ENCODE results near the gene LATS2.

DNA sequence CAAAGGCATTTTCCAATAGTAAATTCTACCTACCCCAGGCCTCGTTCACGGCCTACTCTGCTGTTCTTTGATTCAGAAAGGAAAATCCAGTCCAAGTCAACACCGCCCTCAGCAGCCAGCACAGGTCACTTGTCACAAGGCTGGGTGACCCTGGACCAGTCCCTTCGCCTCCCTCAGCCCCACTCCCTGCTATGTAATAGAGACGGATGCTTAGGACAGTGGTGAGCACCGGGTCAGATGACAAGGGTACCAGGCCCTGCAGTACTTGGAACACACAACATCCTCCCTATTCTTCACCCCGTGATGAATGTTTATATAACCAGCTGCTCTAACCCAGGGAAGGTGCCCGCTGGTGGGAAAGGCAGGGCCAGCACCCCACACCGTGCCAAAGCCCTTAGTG is 14.3 kb downstream of the LATS2 start:
- TF ChIP-seq, protein P1, sequence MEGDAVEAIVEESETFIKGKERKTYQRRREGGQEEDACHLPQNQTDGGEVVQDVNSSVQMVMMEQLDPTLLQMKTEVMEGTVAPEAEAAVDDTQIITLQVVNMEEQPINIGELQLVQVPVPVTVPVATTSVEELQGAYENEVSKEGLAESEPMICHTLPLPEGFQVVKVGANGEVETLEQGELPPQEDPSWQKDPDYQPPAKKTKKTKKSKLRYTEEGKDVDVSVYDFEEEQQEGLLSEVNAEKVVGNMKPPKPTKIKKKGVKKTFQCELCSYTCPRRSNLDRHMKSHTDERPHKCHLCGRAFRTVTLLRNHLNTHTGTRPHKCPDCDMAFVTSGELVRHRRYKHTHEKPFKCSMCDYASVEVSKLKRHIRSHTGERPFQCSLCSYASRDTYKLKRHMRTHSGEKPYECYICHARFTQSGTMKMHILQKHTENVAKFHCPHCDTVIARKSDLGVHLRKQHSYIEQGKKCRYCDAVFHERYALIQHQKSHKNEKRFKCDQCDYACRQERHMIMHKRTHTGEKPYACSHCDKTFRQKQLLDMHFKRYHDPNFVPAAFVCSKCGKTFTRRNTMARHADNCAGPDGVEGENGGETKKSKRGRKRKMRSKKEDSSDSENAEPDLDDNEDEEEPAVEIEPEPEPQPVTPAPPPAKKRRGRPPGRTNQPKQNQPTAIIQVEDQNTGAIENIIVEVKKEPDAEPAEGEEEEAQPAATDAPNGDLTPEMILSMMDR (IDR thresholded peaks at IDR 0.05): no peak
- no peak for TF ChIP-seq POLR2A (IDR thresholded peaks at IDR 0.05; ENCODE audit: low read depth)
- no peak for TF ChIP-seq POLR2AphosphoS5 (IDR thresholded peaks at IDR 0.05)
- TF ChIP-seq EP300 (IDR thresholded peaks at IDR 0.05): no peak

All from esophagus muscularis mucosa (tissue), 4 donors.